ENCODE results near the gene EML6. TPM values are rescaled to one million over a fixed set of nuclear protein-coding genes. Genes with fewer than 3 reads are reported as not detected.
"Not testable (repeated sequence)": the region's sequence is repeated elsewhere in the genome, so short reads cannot be mapped to it uniquely, and the experiment has no call there.

Gene EML6
- total RNA-seq, 1 donor from 2014 or later, result 2.4 TPM

DNA sequence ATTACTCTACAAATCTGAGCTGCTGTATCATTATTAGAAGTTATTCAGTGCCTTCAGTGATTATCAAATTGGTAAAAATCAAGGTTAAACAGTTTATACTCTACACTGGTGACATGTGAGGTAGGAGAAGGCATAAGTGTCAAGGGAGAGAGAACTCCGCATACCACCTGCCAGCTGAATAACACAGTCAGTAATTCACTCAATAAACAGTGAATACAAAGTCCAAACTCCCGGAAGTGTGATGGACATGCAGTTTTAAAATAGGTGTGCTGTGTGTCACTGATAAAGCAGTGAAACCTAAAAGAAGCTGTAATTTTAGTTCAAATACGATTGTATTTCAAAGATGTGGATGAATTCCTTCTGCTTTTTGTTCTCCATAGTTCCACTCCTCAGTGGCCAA lies 149.8 kb downstream of the EML6 start:
- not testable (repeated sequence) for DNase-seq (ENCODE audit: low spot score)

GRCh38 chr2:54876764-54877163 lies 153.3 kb downstream of the EML6 start:
- DNase-seq (ENCODE audit: low spot score), result no peak

DNA sequence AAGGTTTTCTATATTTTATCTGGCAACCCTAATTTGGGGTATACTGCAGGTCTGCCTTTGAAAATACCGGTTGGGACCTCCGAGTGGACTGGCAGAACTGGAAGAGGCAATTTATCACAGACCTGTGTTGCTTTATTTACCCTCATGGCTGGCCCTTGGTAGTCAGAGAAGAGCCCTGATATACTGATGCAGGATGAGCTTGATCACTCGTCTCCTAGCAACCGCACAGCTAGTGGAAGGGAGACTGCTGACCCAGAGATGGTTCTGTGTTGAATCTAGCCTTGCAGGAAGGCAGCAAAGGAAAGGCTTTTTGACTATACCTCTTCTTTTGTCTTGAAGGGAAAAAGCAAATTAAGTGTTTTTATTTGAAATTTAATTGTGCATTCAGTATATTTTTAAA lies 154.7 kb downstream of the EML6 start:
- DNase-seq (ENCODE audit: low spot score), result no peak

- DNase-seq (ENCODE audit: low spot score), result no peak
These were observed 155.6 kb downstream of the EML6 start for GRCh38 chr2:54879032-54879431.

GRCh38 chr2:54879598-54880332 lies 156.3 kb downstream of the EML6 start:
- no peak for DNase-seq (ENCODE audit: low spot score)

GRCh38 chr2:54880428-54880827 lies 157.0 kb downstream of the EML6 start:
- DNase-seq (ENCODE audit: low spot score), result no peak

DNA sequence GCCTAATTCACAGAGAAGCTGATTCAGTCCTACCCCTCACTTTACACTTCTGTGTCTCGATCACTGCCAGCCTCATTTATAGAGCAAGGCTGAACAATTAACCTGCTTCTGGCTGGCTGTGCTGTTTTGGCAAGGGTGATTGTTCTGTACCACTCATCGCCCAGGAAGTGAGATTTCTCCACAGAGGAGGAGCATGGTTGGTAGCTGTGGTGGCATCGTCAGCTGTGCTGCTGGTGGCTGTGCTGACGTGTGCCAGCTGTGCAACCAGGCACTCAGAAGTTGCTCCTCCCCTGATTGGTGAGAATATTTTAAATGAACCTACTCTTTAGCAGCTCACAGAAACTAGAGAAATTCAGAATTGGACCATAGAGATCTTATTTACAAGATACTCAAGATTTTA lies 158.3 kb downstream of the EML6 start:
- no peak for DNase-seq (ENCODE audit: low spot score)

DNA sequence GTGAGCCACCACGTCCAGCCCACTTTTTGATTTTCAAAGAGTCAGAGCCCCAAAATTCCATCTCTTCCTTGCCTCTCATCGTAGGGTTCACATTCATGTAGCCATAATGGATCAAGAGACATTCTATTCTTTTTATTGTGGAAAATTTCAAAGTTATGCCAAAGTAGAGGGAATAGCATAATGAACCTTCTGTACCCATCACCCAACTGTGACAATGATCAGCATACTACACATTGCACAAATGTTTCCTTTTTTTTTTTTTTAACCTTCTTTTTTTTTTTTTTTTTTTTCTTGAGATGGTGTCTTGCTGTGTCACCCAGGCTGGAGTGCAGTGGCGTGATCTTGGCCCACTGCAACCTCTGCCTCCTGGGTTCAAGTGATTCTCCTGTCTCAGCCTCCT lies 162.4 kb downstream of the EML6 start:
- DNase-seq (ENCODE audit: low spot score), result no peak

- no peak for DNase-seq (ENCODE audit: low spot score)
These were observed 164.5 kb downstream of the EML6 start for GRCh38 chr2:54887850-54888545.

GRCh38 chr2:54889053-54889452 lies 165.6 kb downstream of the EML6 start:
- no peak for DNase-seq (ENCODE audit: low spot score)

DNA sequence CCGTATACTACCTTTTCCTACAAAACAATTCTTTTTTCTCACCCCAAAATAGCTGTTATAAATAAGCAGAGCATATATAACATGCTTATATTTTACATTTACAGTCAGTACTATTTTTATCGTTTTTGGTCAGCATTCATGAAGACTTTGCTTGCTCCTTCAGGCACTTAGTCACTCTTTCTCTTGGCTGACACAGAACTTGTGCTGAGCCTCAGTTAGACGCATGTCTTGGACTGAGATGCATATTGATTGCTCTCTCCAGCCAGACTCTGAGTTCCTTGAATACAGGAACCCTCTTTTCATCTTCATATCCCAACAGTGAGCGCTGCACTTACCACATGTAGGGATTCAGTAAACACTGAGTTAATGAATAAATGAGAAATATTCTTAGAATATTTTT lies 168.4 kb downstream of the EML6 start:
- no peak for DNase-seq (ENCODE audit: low spot score)

- no peak for DNase-seq (ENCODE audit: low spot score)
These were observed 171.0 kb downstream of the EML6 start for GRCh38 chr2:54894467-54894866.

GRCh38 chr2:54895730-54896129 lies 172.3 kb downstream of the EML6 start:
- DNase-seq (ENCODE audit: low spot score), result no peak

GRCh38 chr2:54897420-54898310 lies 174.2 kb downstream of the EML6 start:
- DNase-seq (ENCODE audit: low spot score), result no peak

GRCh38 chr2:54898456-54899226 lies 175.2 kb downstream of the EML6 start:
- DNase-seq (ENCODE audit: low spot score), result no peak

DNA sequence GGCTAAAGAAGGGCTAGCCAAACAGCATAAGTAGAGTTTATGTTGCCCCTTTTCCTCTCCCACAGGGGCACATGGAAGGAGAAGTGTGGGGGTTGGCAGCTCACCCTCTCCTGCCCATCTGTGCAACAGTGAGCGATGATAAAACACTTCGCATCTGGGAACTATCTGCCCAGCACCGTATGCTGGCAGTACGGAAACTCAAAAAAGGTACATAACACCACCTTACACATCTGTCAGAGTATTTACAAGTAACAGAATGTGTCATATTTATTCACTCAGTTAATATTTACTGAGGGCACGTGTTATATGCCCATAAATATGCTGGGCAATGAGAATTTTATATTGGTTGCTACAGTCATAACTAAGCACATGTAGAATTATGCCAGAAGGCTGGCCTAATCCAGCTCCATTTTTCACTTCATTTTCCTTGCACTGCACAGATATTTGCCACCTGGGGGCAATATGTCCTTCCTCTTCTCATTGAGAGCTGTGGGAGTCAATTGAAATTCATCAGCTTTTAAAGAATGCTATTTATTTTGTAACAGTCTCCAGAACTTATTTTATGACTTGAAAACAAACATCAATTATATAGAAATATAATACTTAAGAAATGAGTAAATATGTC lies 176.2 kb downstream of the EML6 start:
- no peak for DNase-seq (ENCODE audit: low spot score)

DNA sequence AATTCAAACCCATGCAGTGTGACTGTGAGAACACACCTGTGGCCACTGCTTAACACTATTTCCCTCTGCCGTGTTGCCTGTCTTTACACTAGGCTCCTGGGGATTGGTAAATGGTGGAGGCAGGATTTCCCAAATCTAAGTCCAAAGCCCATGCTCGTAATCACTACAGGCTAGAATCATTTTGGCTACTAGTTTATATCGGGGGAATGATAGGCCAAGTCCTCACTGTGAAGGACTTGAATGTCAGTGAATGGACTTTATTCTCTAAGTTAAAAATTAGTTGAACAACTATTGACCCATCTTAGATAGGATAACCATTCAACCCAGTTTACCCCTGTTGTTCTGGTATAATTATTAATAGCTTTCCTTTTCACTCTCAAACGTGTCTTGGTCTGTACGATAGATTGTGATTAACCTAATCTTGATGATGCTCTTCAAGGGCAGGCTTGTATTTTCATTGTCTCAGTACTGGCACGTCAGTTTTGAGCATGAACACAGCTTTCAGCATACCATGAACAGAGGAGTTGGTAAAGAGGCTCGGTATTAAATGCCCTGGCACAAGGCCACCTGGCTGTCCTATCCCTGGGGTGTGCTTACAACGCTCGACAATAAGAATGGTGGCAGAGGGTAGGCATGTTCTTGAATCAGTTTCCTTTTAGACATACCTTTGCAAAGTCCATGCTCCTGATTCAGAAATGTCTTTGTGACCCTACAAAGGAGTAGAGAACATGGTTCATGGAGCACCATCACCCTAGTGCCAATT lies 177.9 kb downstream of the EML6 start:
- no peak for DNase-seq (ENCODE audit: low spot score)

GRCh38 chr2:54902763-54903162 lies 179.3 kb downstream of the EML6 start:
- DNase-seq (ENCODE audit: low spot score), result no peak

GRCh38 chr2:54903736-54904554 lies 180.5 kb downstream of the EML6 start:
- DNase-seq (ENCODE audit: low spot score), result no peak

Data from mesenteric fat pad (tissue), 1 donor.